SK-N-MC (cell line): ENCODE results near the gene IL15.
"Not testable (repeated sequence)": the region's sequence is repeated elsewhere in the genome, so short reads cannot be mapped to it uniquely, and the experiment has no call there.

ENCODE experiments used
- EZH2 ChIP-seq: fragments of 200-600 bp; sonication (generic); IDR thresholded peaks from one replicate; pipeline ENCODE4 v1.6.1; 2017; ENCODE audit warnings: antibody characterized with exemption
- FOXP2 ChIP-seq: optimal IDR thresholded peaks from 2 replicates; pipeline ENCODE3; 2011; ENCODE audit warnings: mild to moderate bottlenecking, moderate library complexity; ENCODE audit not compliant: insufficient read depth; ENCODE audit errors: extremely low read length, control extremely low read depth
- POLR2AphosphoS5 ChIP-seq: IDR thresholded peaks from 2 replicates; pipeline ENCODE4 v1.6.1; 2012; ENCODE audit warnings: mild to moderate bottlenecking, low read depth, low read length, borderline replicate concordance

- TF ChIP-seq POLR2AphosphoS5, EZH2, FOXP2: not testable (repeated sequence)
These were observed 53.4 kb downstream of the IL15 start for GRCh38 chr4:141689726-141690296.
